A673 (cell line): ENCODE results near the gene PRKAR2B. TPM values are rescaled to one million over a fixed set of nuclear protein-coding genes. Genes with fewer than 3 reads are reported as not detected.

Experiments used
- BruUV-seq: library from RNA; stranded (reverse); fragments of 400-500 nt; replicated peaks from 2 replicates; lab custom pipeline; 2021; lab: Mats Ljungman, UMichigan
- CTCF ChIA-PET: fragments of 300-600 bp; sonication (Branson Sonifier 250); formaldehyde crosslinking; loops from one replicate; lab custom pipeline; 2022; ENCODE audit warnings: antibody characterized with exemption; lab: Charles Lee
- POLR2A ChIA-PET: fragments of 300-600 bp; sonication (Branson Sonifier 250); formaldehyde crosslinking; loops from one replicate; lab custom pipeline; 2022; ENCODE audit warnings: antibody characterized with exemption; ENCODE audit not compliant: low non-redundant PET; lab: Charles Lee
- DNase-seq: peaks from one replicate; pipeline ENCODE4 v3.0.0-alpha.2; 2015; ENCODE audit warnings: low spot score
- H3K27ac ChIP-seq: fragments of 200-600 bp; sonication (generic); 2 replicates; pipeline ENCODE4 v1.5.1; 2016; ENCODE audit warnings: mixed run types, low read depth, mild to moderate bottlenecking, mixed read lengths, antibody characterized with exemption, low read length; ENCODE audit not compliant: poor library complexity, severe bottlenecking
- H3K27me3 ChIP-seq: fragments of 200-600 bp; sonication (generic); replicated peaks from 2 replicates; pipeline ENCODE4 v1.6.1; 2017; ENCODE audit warnings: mixed run types, low read depth, mild to moderate bottlenecking, mixed read lengths, antibody characterized with exemption, low read length; ENCODE audit not compliant: insufficient read depth, poor library complexity
- H3K36me3 ChIP-seq: fragments of 200-600 bp; sonication (generic); 2 replicates; pipeline ENCODE4 v1.6.1; 2016; ENCODE audit warnings: mixed run types, mild to moderate bottlenecking, mixed read lengths, antibody characterized with exemption, low read length; ENCODE audit not compliant: insufficient read depth, poor library complexity, severe bottlenecking
- H3K4me1 ChIP-seq: fragments of 200-600 bp; sonication (generic); 2 replicates; pipeline ENCODE4 v1.6.1; 2017; ENCODE audit warnings: mixed run types, mild to moderate bottlenecking, mixed read lengths, antibody characterized with exemption, low read length; ENCODE audit not compliant: insufficient read depth, poor library complexity, severe bottlenecking
- H3K4me3 ChIP-seq: fragments of 200-600 bp; sonication (generic); 2 replicates; pipeline ENCODE4 v1.5.1; 2016; ENCODE audit warnings: low read depth, mixed run types, mild to moderate bottlenecking, mixed read lengths, low read length; ENCODE audit not compliant: poor library complexity, severe bottlenecking
- H3K9me3 ChIP-seq: fragments of 200-600 bp; sonication (generic); 2 replicates; pipeline ENCODE4 v1.6.1; 2016; ENCODE audit warnings: mixed run types, low read depth, mild to moderate bottlenecking, mixed read lengths, antibody characterized with exemption, low read length; ENCODE audit not compliant: poor library complexity, severe bottlenecking
- EZH2 ChIP-seq: fragments of 200-600 bp; sonication (generic); IDR thresholded peaks from 2 replicates; pipeline ENCODE4 v1.6.1; 2017; ENCODE audit warnings: borderline replicate concordance, low read depth, mild to moderate bottlenecking, mixed read lengths, antibody characterized with exemption, low read length; ENCODE audit not compliant: poor library complexity, severe bottlenecking
- intact Hi-C: fragments of 100-400 bp; cut with micrococcal nuclease; formaldehyde crosslinking; loops from one replicate; pipeline ENCODE4 v1.10.0; 2022; ENCODE audit not compliant: unreplicated experiment
- total RNA-seq: library from RNA; stranded (reverse); gene quantifications from 2 replicates; pipeline ENCODE4 v1.2.3, GENCODE V29; 2021
- TF ChIP-seq, protein P1 (sequence below): fragments of 300-800, 200-600 bp; sonication (generic); conservative IDR thresholded peaks from 2 replicates; pipeline ENCODE4 v1.5.1; 2017; ENCODE audit warnings: low read depth, mild to moderate bottlenecking, antibody characterized with exemption, low read length, moderate library complexity, mixed read lengths

The PRKAR2B gene
- total RNA-seq, 1 experiment from 2014 or later: 4.8 TPM

DNA sequence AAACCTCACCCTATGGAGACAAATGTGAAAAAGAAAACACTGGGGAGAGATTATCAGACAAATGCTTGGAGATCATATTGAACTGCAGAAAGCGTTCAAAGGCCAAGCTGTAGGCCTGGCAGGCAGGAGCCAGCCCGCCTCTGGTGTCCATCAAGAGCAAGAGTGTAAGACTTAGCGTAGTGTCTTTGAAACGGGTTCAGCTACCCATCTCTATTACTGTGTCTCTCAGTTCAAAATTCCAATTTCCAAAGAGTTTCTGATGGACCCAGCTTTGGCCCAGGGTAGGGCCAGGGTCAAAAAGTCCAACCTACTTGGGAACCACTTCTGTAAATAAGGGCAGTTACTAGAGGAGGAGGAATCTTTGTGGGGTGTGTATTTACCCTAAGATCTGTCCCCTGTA is 78.9 kb downstream of the PRKAR2B start:
- TF ChIP-seq EZH2: no peak
- TF ChIP-seq, protein P1, sequence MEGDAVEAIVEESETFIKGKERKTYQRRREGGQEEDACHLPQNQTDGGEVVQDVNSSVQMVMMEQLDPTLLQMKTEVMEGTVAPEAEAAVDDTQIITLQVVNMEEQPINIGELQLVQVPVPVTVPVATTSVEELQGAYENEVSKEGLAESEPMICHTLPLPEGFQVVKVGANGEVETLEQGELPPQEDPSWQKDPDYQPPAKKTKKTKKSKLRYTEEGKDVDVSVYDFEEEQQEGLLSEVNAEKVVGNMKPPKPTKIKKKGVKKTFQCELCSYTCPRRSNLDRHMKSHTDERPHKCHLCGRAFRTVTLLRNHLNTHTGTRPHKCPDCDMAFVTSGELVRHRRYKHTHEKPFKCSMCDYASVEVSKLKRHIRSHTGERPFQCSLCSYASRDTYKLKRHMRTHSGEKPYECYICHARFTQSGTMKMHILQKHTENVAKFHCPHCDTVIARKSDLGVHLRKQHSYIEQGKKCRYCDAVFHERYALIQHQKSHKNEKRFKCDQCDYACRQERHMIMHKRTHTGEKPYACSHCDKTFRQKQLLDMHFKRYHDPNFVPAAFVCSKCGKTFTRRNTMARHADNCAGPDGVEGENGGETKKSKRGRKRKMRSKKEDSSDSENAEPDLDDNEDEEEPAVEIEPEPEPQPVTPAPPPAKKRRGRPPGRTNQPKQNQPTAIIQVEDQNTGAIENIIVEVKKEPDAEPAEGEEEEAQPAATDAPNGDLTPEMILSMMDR: no peak
- no peaks in the 10 kb centered on the region for H3K4me1 ChIP-seq
- intact Hi-C loops: no loop called here
- no peak for DNase-seq
- H3K36me3 ChIP-seq: no peaks in the 10 kb centered on the region
- no peak overlapping the region for H3K27ac ChIP-seq
- no peak overlapping the region for H3K4me3 ChIP-seq
- ChIA-PET CTCF (no interaction called here), POLR2A (no interaction called here)
- no TSS peak for BruUV-seq
- no peaks in the 10 kb centered on the region for H3K9me3 ChIP-seq
- no peaks in the 10 kb centered on the region for H3K27me3 ChIP-seq

DNA sequence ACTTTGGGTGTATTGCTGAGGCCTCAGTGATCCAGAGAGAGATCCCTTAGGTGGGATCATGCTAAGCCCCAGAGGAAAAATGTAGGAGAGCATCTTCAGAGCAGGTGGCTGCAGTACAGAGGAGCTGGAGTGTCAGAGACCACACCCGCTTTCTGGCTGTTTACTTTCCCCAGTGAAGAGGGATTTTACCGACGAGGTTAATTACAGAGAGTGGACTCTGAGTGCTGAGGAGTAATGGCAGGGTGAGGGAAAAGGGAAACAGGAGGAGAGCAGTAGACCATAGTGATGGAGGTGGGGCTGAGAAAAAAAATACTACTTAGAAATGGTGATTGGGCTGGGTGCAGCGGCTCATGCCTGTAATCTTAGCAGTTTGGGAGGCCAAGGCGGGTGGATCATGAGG is 81.0 kb downstream of the PRKAR2B start:
- ChIA-PET POLR2A (no interaction called here), CTCF (no interaction called here)
- BruUV-seq: no TSS peak
- no peak for DNase-seq
- no peak overlapping the region for H3K27ac ChIP-seq
- H3K4me3 ChIP-seq: no peak overlapping the region
- no peaks in the 10 kb centered on the region for H3K36me3 ChIP-seq
- TF ChIP-seq, protein P1: no peak
- no peak for TF ChIP-seq EZH2
- intact Hi-C loops: no loop called here
- H3K4me1 ChIP-seq: no peaks in the 10 kb centered on the region
- no peaks in the 10 kb centered on the region for H3K9me3 ChIP-seq
- no peaks in the 10 kb centered on the region for H3K27me3 ChIP-seq

DNA sequence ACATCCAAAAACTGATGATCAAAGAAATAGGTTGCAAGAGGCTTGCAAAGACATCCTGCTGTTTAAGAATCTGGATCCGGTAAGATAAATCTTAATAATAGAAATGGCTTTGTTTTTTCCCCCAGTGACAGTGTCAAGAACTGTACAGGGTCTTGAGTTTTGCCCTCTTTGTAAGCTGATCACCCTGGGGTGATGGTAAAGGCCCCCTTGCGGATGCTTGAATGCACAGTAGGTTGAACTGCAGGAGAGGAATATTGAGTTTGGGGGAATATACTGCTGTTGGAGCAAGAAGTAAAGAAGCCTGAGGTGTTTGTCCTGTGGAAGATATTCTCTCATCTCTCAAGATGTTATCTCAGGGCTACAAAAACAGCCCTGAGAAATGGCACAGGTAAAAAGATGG is 83.7 kb downstream of the PRKAR2B start:
- no peaks in the 10 kb centered on the region for H3K9me3 ChIP-seq
- ChIA-PET POLR2A (no interaction called here), CTCF (no interaction called here)
- no peak overlapping the region for H3K27ac ChIP-seq
- no peaks in the 10 kb centered on the region for H3K4me1 ChIP-seq
- intact Hi-C loops: no loop called here
- H3K36me3 ChIP-seq: no peaks in the 10 kb centered on the region
- no peak overlapping the region for H3K4me3 ChIP-seq
- H3K27me3 ChIP-seq: no peaks in the 10 kb centered on the region
- no peak for TF ChIP-seq EZH2
- TF ChIP-seq, protein P1: no peak
- no peak for DNase-seq
- no TSS peak for BruUV-seq
